Breast epithelium (tissue), 4 donors: ENCODE results near the gene KAT6B. TPM values are rescaled to one million over a fixed set of nuclear protein-coding genes. Genes with fewer than 3 reads are reported as not detected.

Experiments
- DNase-seq, 2 donors: peaks; one replicate each; pipeline ENCODE4 v3.0.0-alpha.2; 2019; ENCODE audit warnings: low spot score in 2 of 2
- H3K27ac ChIP-seq, 2 donors: fragments of 200-600 bp; sonication (generic) in 1 of 2; one replicate each; pipeline ENCODE4 v1.5.1; 2016 to 2019; ENCODE audit warnings: mild to moderate bottlenecking in 1 of 2
- H3K27me3 ChIP-seq, 2 donors: fragments of 200-600 bp; sonication (generic) in 1 of 2; one replicate each; pipeline versions ENCODE4 v1.5.1 to v1.6.0; 2017 to 2019; ENCODE audit warnings: control low read depth in 1 of 2, mild to moderate bottlenecking in 1 of 2
- H3K36me3 ChIP-seq: fragments of 200-600 bp; one replicate; pipeline ENCODE4 v1.5.1; 2019
- H3K4me1 ChIP-seq, 2 donors: fragments of 200-600 bp; sonication (generic); one replicate each; pipeline ENCODE4 v1.5.1; 2016 to 2019; ENCODE audit warnings: control low read depth in 1 of 2
- H3K4me3 ChIP-seq, 3 donors: fragments of 200-600 bp; sonication (generic); 1 replicate in 2 of 3; 2 replicates in 1 of 3; pipeline ENCODE4 v1.5.1; 2016 to 2019; ENCODE audit warnings: mild to moderate bottlenecking in 3 of 3, moderate library complexity in 2 of 3
- H3K9me3 ChIP-seq, 2 donors: fragments of 200-600 bp; sonication (generic) in 1 of 2; one replicate each; pipeline ENCODE4 v1.5.1; 2016 to 2019; ENCODE audit warnings: control low read depth in 1 of 2
- CTCF ChIP-seq, 3 donors: fragments of 450-650 bp; IDR thresholded peaks; one replicate each; pipeline ENCODE4 v1.5.1; 2016 to 2017; ENCODE audit warnings: antibody characterized with exemption in 3 of 3, mild to moderate bottlenecking in 3 of 3, moderate library complexity in 3 of 3
- POLR2A ChIP-seq: fragments of 450-650 bp; IDR thresholded peaks from one replicate; pipeline ENCODE4 v1.6.1; 2016; ENCODE audit warnings: antibody characterized with exemption, mild to moderate bottlenecking, moderate library complexity
- POLR2AphosphoS5 ChIP-seq, 3 donors: sonication (generic); formaldehyde crosslinking; IDR thresholded peaks; one replicate each; pipeline ENCODE4 v1.6.1; 2017; ENCODE audit warnings: antibody characterized with exemption in 3 of 3
- intact Hi-C: fragments of 100-400 bp; cut with DNase I; formaldehyde crosslinking; loops from one replicate; pipeline ENCODE4 v1.15.1; 2023; ENCODE audit warnings: low total_unique reads
- total RNA-seq, 3 donors: library from RNA; depleted of rRNA; stranded (reverse); fragments of >200 nt; gene quantifications; one replicate each; pipeline ENCODE4 v1.1.0, GENCODE V29; 2016

The KAT6B gene
- total RNA-seq, 3 donors from 2014 or later: 46.2 to 90.3 (median 55.7) TPM

- no peak for TF ChIP-seq CTCF (IDR thresholded peaks at IDR 0.05)
- TF ChIP-seq POLR2AphosphoS5 (IDR thresholded peaks at IDR 0.05): no peak
- TF ChIP-seq POLR2A: no peak
Measured at GRCh38 chr10:75079436-75080083, 253.2 kb downstream of the KAT6B start.

GRCh38 chr10:75080554-75080953 lies 254.2 kb downstream of the KAT6B start:
- DNase-seq: no peak
- no peak overlapping the region for H3K27ac ChIP-seq
- H3K27me3 ChIP-seq: no peaks in the 10 kb centered on the region
- H3K4me3 ChIP-seq: no peak overlapping the region
- no peak for TF ChIP-seq POLR2AphosphoS5 (IDR thresholded peaks at IDR 0.05)
- intact Hi-C loops: no loop called here
- no peaks in the 10 kb centered on the region for H3K36me3 ChIP-seq
- no peaks in the 10 kb centered on the region for H3K4me1 ChIP-seq
- H3K9me3 ChIP-seq: no peaks in the 10 kb centered on the region

More at GRCh38 chr10:75079436-75080083, 253.2 kb downstream of the KAT6B start:
- no peaks in the 10 kb centered on the region for H3K4me1 ChIP-seq
- no peak for DNase-seq
- intact Hi-C loops: no loop called here
- H3K4me3 ChIP-seq: no peak overlapping the region
- H3K27me3 ChIP-seq: no peaks in the 10 kb centered on the region
- no peaks in the 10 kb centered on the region for H3K36me3 ChIP-seq
- no peaks in the 10 kb centered on the region for H3K9me3 ChIP-seq
- H3K27ac ChIP-seq: no peak overlapping the region

GRCh38 chr10:75081379-75081778 lies 255.0 kb downstream of the KAT6B start:
- no peak for DNase-seq
- Histone ChIP-seq H3K27me3 (no peaks in the 10 kb centered on the region), H3K27ac (no peak overlapping the region), H3K4me3 (no peak overlapping the region), H3K9me3 (no peaks in the 10 kb centered on the region), H3K4me1 (no peaks in the 10 kb centered on the region), H3K36me3 (no peaks in the 10 kb centered on the region)
- intact Hi-C loops: no loop called here
- TF ChIP-seq POLR2A (no peak), CTCF (IDR thresholded peaks at IDR 0.05) (no peak), POLR2AphosphoS5 (IDR thresholded peaks at IDR 0.05) (no peak)
